ENCODE data around the gene ZNF48.

DNA sequence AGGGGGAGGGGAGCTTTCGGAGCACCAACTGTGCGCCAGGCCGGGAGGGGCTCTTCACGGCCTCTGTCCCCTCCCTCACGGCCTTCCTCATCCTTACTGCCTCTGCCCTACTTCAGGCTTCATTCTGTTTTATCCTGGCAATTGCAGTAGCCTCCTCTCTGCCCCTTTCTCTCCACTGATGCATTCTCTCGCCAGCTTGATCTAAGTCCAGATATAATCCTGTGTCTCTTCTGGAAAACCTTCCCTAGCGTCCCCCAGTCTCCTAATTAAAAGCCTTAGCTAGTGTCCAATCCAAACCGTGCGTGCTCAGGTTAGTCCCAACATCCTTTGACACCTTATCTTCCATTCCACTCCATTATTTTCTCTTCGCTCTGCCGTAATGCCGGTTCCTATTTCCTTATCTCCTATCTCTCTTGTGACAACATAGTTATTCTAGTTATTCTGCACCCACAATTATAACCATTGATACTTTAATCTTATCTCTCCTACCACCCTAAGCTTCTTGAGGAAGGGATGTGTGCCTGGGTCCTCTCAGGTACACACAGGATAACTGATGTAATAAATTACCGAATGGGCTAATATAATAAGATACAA lies 869 bp downstream of the ZNF48 start:
- TF ChIP-seq POLR2AphosphoS5 (IDR thresholded peaks at IDR 0.05) (no peak), CTCF (IDR thresholded peaks at IDR 0.05) (no peak), POLR2A (IDR thresholded peaks at IDR 0.05) (no peak)

All from prostate gland (tissue), 2 donors.